Nucleus accumbens (tissue), 56 donors: Measurements from ENCODE around the gene ADAMTS2.
"Not testable (repeated sequence)": the region's sequence is repeated elsewhere in the genome, so short reads cannot be mapped to it uniquely, and the experiment has no call there.

ENCODE experiments used
- DNase-seq, 56 donors: peaks; one replicate each; lab custom pipeline; 2025; lab: John Stamatoyannopoulos, UW

ADAMTS2 gene

DNA sequence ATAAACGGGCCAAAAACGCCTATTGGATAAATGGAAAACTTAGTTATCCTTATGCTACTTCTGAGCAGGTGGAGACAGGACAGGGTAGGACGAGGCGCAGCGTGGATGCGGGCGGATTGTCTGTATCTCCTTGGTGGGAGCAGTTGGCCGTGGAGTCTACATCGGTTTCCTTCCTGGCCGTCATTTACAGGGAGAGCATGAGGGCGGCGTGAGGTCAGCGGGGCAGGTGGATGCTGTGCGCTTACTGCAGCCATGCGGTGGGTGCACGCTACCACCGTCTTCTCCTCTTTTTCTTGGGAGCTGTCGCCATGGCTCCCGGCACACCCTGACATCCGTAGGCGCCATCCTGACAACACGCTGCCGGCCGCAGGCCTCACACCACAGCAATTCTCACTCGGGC is 121.3 kb downstream of the ADAMTS2 start:
- DNase-seq, result no peak

- no peak for DNase-seq
Measured at GRCh38 chr5:179223528-179223927, 121.7 kb downstream of the ADAMTS2 start.

DNA sequence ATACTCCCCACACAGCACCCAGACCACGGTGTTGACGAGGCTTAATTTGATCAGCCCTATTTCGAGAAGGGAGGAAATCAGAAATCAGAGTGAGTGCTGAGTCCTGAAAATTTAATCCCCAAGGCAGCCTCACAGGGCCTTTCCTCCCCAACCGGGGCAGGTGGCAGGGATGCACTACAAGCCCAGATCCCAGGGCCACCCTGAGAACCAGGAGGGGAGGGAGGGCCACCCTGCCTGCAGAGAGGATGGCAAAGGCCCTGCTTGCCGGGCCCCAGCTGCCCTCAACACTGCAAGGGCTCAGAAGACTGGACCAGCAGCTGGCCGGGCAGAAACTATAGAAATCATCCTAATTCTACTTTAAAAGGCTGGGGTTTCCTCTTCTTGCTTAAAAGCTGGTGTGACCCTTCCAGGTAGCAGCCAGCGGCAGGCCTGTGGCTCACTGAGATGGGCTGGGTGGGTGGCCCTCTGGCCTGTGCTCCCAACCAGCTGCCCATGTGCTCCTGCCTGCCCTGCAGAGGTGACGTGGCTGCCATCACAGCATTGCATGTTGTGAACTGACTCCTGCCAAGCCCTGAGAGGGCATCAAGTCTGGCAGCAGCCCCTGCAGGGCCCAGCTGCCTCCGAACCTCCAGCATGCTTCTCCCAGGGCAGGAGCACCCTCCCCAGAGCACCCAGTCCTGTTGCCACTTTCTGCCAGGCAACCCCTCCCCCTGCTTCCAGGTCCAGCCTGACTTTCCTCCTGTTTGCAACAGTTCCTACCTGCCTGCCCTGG is 122.8 kb downstream of the ADAMTS2 start:
- DNase-seq, result no peak

DNA sequence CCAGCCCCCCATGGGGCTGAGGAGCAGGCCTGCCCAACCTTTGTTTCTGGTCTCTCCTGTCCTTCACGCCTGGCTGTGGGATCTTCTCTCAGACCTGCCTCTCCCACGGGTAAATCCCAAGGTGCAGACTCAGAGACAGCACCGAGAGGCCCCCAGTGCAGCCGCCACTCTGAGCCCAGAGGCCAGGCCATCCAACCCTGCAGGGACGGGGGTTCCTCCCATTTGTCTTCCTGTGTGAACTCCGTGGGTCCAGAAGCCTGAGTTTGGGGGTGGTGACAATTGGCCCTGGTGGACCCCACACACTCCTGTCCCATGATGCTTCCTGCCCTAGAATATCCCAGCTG is 123.4 kb downstream of the ADAMTS2 start:
- DNase-seq, result no peak

DNA sequence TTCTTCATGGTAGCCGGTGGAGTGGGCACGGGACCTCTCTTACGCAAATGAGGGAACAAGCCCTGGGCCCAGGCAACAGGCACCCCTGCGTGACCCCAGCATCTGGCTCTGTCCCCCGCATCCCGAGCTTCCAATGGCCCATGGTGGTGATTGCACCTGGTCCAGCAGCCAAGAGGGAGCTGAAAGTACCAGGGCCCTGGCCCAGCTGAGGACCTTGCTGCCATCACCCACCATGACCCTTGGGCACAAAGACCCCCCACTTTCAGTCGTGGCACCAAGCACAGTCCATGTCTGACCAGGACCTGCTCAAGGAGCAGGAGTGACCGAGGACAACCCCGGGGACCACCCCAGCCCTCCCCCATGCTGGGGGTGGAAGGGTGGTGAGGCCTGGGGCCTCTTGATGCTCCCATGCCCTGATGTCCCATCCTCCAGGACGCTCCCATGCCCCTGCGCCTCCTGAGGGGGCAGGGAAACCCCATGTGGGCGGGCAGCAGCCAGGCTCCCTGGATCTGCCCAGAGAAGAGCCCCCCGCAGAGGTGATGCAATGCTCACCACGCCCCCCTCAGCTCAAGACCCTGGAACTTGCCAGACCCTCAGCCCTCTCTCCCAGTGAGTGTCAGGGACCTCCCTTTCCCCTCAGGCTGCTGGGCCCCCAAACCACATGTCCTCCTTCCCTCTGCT is 123.9 kb downstream of the ADAMTS2 start:
- no peak for DNase-seq

- no peak for DNase-seq
Measured at GRCh38 chr5:179220716-179221115, 124.5 kb downstream of the ADAMTS2 start.

DNA sequence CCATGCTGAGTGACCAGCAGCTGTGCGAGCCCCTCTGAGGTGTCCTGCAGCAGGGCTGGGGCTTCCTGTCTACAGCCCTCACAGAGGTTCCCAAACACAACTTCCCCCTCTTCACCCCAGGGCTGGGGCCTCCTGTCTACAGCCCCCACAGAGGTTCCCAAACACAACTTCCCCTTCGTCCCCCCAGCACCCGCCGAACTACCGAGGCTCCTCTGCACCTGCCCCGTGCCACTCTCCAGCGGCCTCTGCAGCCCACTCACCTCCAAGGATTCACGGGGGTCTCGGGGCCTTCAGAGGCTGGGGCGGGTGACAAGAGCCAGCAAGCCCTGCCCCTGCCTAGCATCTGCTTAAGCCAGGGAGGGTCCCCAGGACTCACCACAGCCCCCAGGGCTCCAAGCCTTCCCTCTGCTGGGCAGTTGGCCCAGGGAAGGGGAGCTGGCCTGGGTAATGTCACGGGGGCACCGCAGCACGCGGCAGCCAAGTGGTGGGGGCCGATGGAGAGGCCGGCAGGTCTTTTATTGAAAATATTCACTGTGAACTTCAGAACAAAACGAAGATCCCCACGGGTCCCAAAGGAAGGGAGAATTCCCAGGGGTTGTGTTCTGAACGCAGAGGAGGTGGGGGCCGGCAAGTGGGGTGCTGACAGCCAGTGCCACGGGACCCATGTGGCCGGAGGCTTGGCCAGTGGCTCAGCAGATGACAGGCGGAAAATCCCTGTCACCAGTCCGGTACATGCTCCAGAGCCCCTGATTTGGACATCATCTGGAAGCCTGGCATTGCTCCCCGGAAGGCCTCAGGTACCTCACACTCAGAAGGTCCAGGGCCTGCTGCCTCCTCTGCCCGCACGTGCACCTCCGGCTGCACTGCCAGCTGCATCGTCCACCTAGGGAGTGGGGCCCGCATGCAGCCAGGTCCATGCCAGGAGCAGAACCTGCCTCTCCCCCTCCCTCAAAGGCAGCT is 125.3 kb downstream of the ADAMTS2 start:
- no peak for DNase-seq

- DNase-seq, result no peak
Measured at GRCh38 chr5:179218943-179219330, 126.3 kb downstream of the ADAMTS2 start.

DNA sequence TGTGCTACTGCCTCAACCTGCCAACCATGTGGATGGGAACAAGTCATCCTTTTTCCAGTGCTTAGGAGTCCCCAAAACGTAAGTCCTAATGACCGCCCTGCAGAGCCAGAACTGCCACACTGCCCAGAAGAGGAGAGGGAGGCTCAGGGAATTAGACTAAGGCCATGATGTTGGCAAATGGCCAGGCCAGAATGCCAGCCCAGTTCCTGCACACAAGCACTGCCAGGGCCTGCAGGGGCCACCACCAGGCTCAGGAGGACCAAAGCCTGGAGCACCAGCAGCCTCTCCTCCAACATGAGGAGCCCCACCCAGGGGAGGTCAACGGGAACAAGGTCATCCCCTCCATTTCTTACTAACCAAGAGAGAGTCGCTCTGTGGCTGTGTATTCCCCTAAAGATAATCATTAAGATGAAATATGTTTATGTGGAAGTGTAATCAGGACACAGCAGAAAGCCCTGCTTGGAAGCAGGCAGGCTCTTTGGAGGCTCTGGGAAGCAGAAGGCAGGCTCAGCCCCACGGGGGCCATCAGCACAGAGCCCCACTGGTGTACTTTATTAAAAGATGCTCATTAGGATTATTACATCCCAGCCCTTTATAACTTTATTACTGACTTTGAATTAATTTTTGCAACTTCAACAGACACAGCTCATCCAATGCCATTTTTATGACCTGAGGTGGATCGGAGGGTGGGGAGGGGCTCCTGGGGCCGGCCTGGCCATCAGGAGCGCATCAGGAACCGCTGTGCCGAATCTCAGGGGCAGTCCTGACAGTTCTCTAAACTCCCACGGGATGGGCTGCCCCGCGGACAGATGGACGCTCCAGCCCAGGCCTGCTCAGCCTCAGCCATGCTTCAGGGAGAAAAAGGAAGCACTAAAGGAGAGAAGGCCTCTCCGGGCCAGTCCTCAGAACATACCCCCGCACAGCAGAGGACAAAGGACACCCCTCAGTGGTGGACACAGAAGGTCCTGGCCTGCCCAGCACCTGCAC is 127.0 kb downstream of the ADAMTS2 start:
- DNase-seq, result no peak

- no peak for DNase-seq
Measured at GRCh38 chr5:179217356-179217755, 127.9 kb downstream of the ADAMTS2 start.

DNA sequence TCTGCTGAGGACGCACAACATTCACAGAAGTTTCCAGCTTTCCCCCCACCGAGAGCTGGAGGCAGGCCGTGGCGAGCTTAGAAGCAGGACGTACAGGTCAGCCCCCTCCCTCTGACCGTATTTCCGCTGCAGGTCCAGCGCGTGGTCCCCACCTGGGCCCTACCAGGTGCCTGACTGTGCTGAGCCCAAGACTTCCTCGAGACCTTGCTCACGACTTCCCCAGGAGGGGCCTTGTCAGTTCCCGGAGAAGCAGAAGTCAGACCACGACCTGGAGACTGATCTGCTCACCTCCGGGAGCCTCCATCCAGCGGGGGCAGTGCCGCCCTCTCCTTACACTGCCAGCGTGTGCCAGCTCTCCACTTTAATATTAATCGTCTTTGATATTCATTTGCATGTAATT is 128.9 kb downstream of the ADAMTS2 start:
- not testable (repeated sequence) for DNase-seq

DNA sequence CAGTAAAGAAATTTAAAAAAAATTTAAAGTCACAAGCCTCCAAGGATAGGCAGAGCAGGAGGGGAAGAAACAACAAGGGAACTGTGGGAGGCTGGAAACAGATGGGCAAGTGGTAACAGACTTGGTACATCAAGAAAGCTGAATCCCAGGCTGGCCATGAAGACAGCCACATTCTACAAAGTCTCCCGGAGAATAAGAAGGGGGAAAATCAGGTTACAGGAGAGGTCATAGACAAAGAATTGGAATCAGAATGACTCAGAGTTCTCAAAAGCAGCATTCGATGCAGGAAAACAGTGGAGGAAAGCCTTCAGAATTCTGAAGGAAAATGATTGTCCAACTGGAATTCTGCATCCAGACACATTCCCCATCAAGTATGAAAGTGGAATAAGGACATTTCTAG is 129.7 kb downstream of the ADAMTS2 start:
- DNase-seq, result no peak

GRCh38 chr5:179214678-179215077 is 130.6 kb downstream of the ADAMTS2 start:
- DNase-seq, result no peak

DNA sequence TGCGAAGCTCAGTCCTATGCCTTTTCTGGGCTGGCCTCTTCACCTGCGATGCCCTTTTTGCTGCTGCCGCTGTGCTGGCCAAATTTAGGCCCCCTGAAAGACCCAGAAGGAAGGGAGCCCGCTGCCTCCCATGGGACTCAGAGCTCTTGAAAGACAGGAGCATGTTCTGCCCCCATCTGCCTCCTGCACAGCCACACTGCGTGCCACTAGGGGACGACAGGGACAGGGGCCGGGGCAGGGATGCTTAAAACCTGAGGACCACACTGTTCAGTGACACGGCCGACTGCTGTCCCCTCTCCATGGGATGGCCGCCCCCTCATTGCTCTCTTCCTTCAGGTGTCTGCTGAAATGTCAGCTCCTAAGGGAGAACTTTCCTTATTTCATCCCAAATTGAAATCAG is 132.4 kb downstream of the ADAMTS2 start:
- DNase-seq, result peak in 6 of 56 donors; percentile 1 to 18 (median 3)

- DNase-seq, result no peak
Measured at GRCh38 chr5:179211631-179212030, 133.6 kb downstream of the ADAMTS2 start.

- DNase-seq, result no peak
Measured at GRCh38 chr5:179211068-179211467, 134.2 kb downstream of the ADAMTS2 start.

DNA sequence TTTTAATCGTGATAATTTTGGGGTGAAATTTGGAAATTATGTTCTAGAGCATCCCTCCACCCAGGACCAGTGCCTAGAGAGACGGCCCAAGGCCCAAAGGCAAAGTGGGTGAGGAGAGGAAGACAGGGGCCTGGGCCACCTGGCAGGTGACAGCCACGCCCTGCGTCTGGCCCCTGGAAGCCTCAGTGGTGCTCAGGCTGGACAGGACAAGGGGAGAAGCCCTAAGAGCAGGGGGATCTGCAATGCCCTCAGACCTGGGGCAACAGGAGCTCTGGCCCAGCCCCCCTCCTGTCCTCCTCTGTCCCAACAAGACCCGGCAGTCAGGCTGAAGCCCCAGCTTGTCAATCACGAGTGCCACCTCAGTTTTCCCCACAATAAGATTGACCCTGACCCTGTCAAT is 134.8 kb downstream of the ADAMTS2 start:
- no peak for DNase-seq

- DNase-seq, result no peak
Measured at GRCh38 chr5:179209359-179210150, 135.7 kb downstream of the ADAMTS2 start.

GRCh38 chr5:179208706-179209358 is 136.4 kb downstream of the ADAMTS2 start:
- no peak for DNase-seq
